Body of pancreas (tissue), 4 donors: ENCODE data around the gene FILIP1L. TPM values are rescaled to one million over a fixed set of nuclear protein-coding genes. Genes with fewer than 3 reads are reported as not detected.
A peak's percentile ranks its signal among the peaks of the same experiment; 100 is the strongest.

Source experiments
- ATAC-seq: fragments of 150-250 bp; one replicate; pipeline ENCODE4 v1.9.1; 2016
- DNase-seq, 4 donors: peaks; one replicate each; pipeline ENCODE4 v3.0.0-alpha.2; 2019
- H3K27ac ChIP-seq, 4 donors: fragments of 200-600 bp; sonication (generic); 1 replicate in 3 of 4; 2 replicates in 1 of 4; pipeline versions ENCODE4 v1.5.1 to v1.6.1; 2016 to 2019; ENCODE audit warnings: mild to moderate bottlenecking in 1 of 4, mixed read lengths in 1 of 4, moderate library complexity in 1 of 4
- H3K27me3 ChIP-seq, 2 donors: fragments of 200-600 bp; sonication (generic); one replicate each; pipeline ENCODE4 v1.6.0; 2016; ENCODE audit warnings: mild to moderate bottlenecking in 1 of 2
- H3K36me3 ChIP-seq, 2 donors: fragments of 200-600 bp; sonication (generic); replicated peaks in 1 of 2; 2 replicates each; pipeline ENCODE4 v1.5.1; 2016; ENCODE audit warnings: low read depth in 2 of 2; ENCODE audit not compliant: insufficient read depth in 1 of 2
- H3K4me1 ChIP-seq: fragments of 200-600 bp; sonication (generic); one replicate; pipeline ENCODE4 v1.6.0; 2016
- H3K4me3 ChIP-seq, 2 donors: fragments of 200-600 bp; sonication (generic); 1 replicate in 1 of 2; 2 replicates in 1 of 2; pipeline ENCODE4 v1.5.1; 2016 to 2019
- H3K9me3 ChIP-seq, 3 donors: fragments of 200-600 bp; sonication (generic); 1 replicate in 2 of 3; 2 replicates in 1 of 3; pipeline ENCODE4 v1.5.1; 2016
- CTCF ChIP-seq, 7 experiments: fragments of 450-650 bp in 4 of 7; fragments of 200-600 bp in 3 of 7; sonication (generic) in 3 of 7; IDR thresholded peaks; one replicate each; pipeline ENCODE4 v1.5.1; 2016 to 2019; ENCODE audit warnings: antibody characterized with exemption in 7 of 7
- POLR2A ChIP-seq, 3 donors: fragments of 450-650 bp; IDR thresholded peaks; one replicate each; pipeline ENCODE4 v1.6.1; 2016; ENCODE audit warnings: antibody characterized with exemption in 3 of 3, mild to moderate bottlenecking in 2 of 3
- WGBS, 2 donors: methylation state at CpG; one replicate each; pipeline ENCODE4 v1.1.5; 2017; 5-methylcytosine and 5-hydroxymethylcytosine counted together
- intact Hi-C: fragments of 100-400 bp; cut with DNase I; formaldehyde crosslinking; loops from one replicate; pipeline ENCODE4 v1.15.1; 2023
- total RNA-seq, 2 donors: library from RNA; depleted of rRNA; stranded (reverse); fragments of >200 nt; gene quantifications; one replicate each; pipeline ENCODE4 v1.1.0, GENCODE V29; 2016

The FILIP1L gene
- total RNA-seq, 2 donors from 2014 or later = 27.8 to 47.8 TPM

DNA sequence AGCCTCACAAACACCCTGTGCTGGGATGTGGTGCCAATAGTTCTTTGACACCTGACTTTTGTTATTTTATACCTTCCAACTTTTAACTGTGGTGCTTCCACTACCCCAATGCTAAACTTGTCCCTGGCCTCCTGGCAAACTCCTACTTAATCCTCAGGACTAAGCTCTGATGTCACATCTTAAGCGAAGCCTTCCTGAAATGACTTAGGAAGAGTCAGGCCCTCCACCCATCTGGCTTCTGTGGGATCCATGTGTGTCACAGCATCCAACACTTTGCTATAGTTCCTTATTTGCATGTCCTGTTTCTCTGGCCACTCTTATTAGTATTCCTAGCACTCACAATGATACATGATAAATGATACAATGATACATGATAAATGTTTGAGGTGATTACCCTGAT lies 133.2 kb downstream of the FILIP1L start:
- Histone ChIP-seq H3K27ac (no peak overlapping the region), H3K27me3 (no peaks in the 10 kb centered on the region), H3K4me3 (no peak overlapping the region), H3K36me3 (no peaks in the 10 kb centered on the region), H3K4me1 (peaks cover 5% of the 10 kb centered on the region), H3K9me3 (no peaks in the 10 kb centered on the region)
- WGBS, 2 donors = 89 to 92% methylated on average over 1 of the region's 1 CpG
- TF ChIP-seq CTCF (IDR thresholded peaks at IDR 0.05) (no peak), POLR2A (IDR thresholded peaks at IDR 0.05) (no peak)
- ATAC-seq (no peak), DNase-seq (no peak)
- intact Hi-C loops = no loop called here

- H3K4me3 ChIP-seq = no peak overlapping the region
- intact Hi-C loops = no loop called here
- no peaks in the 10 kb centered on the region for H3K36me3 ChIP-seq
- no peak overlapping the region for H3K27ac ChIP-seq
- WGBS, 2 donors = 90% methylated on average over 3 of the region's 3 CpGs
- peaks cover 5% of the 10 kb centered on the region for H3K4me1 ChIP-seq
- H3K27me3 ChIP-seq = no peaks in the 10 kb centered on the region
- DNase-seq (no peak), ATAC-seq (no peak)
- no peak for TF ChIP-seq CTCF (IDR thresholded peaks at IDR 0.05)
- no peak for TF ChIP-seq POLR2A (IDR thresholded peaks at IDR 0.05)
- H3K9me3 ChIP-seq = no peaks in the 10 kb centered on the region
Measured at GRCh38 chr3:99980606-99981005, 133.7 kb downstream of the FILIP1L start.

DNA sequence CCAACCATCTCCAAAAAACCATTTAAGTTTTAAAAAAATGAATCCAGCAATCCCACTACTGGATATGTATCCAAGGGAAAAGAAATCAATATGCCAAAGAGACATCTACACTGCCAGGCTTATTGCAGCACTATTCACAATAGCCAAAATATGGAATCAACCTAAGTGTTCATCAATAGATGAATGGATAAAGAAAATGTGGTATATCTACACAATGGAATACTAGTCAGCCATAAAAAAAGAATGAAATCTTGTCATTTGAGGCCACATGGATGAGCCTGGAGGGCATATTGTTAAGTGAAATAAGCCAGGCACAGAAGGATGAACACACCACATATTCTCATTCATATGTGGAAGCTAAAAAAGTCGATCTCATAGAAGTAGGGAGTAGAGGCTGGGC lies 136.1 kb downstream of the FILIP1L start:
- 100% methylated on average over 1 of the region's 1 CpG for WGBS, 2 donors
- TF ChIP-seq CTCF (IDR thresholded peaks at IDR 0.05) (no peak), POLR2A (IDR thresholded peaks at IDR 0.05) (no peak)

GRCh38 chr3:99976584-99976983 lies 137.7 kb downstream of the FILIP1L start:
- ATAC-seq = no peak
- Histone ChIP-seq H3K9me3 (no peaks in the 10 kb centered on the region), H3K27me3 (no peaks in the 10 kb centered on the region), H3K27ac (no peak overlapping the region), H3K4me1 (no peaks in the 10 kb centered on the region), H3K36me3 (no peaks in the 10 kb centered on the region), H3K4me3 (no peak overlapping the region)
- DNase-seq = no peak
- TF ChIP-seq CTCF (IDR thresholded peaks at IDR 0.05) (no peak), POLR2A (IDR thresholded peaks at IDR 0.05) (no peak)
- intact Hi-C loops = no loop called here

More for the DNA sequence above, 136.1 kb downstream of the FILIP1L start:
- Histone ChIP-seq H3K27ac (no peak overlapping the region), H3K36me3 (no peaks in the 10 kb centered on the region), H3K27me3 (no peaks in the 10 kb centered on the region), H3K4me3 (no peak overlapping the region), H3K9me3 (no peaks in the 10 kb centered on the region), H3K4me1 (no peaks in the 10 kb centered on the region)
- intact Hi-C loops = no loop called here
- ATAC-seq (no peak), DNase-seq (no peak)

GRCh38 chr3:99974989-99975388 lies 139.3 kb downstream of the FILIP1L start:
- Histone ChIP-seq H3K4me3 (no peak overlapping the region), H3K27me3 (no peaks in the 10 kb centered on the region), H3K36me3 (no peaks in the 10 kb centered on the region), H3K27ac (no peak overlapping the region), H3K9me3 (no peaks in the 10 kb centered on the region), H3K4me1 (no peaks in the 10 kb centered on the region)
- ATAC-seq (peak; percentile 62), DNase-seq (no peak)
- intact Hi-C loops = no loop called here
- WGBS, 2 donors = 79 to 82% methylated on average over 2 of the region's 2 CpGs
- TF ChIP-seq CTCF (IDR thresholded peaks at IDR 0.05) (no peak), POLR2A (IDR thresholded peaks at IDR 0.05) (no peak)
